Epidermal melanocyte (primary cell): Measurements from ENCODE around the gene LCAT.

Experiments used
- DNase-seq: peaks from one replicate; pipeline ENCODE4 v3.0.0; 2011; ENCODE audit warnings: low spot score; ENCODE audit not compliant: insufficient read length

The LCAT gene

GRCh38 chr16:67914758-67915495, 29.0 kb downstream of the LCAT start:
- DNase-seq, result no peak

- DNase-seq, result no peak
Observed at GRCh38 chr16:67910158-67910557, 33.8 kb downstream of the LCAT start.

- DNase-seq, result no peak
Observed at GRCh38 chr16:67909056-67909742, 34.7 kb downstream of the LCAT start.

- no peak for DNase-seq
Observed at GRCh38 chr16:67907397-67908180, 36.3 kb downstream of the LCAT start.

GRCh38 chr16:67902831-67903230, 41.1 kb downstream of the LCAT start:
- DNase-seq, result no peak

GRCh38 chr16:67901734-67902133, 42.2 kb downstream of the LCAT start:
- no peak for DNase-seq

GRCh38 chr16:67897231-67897630, 46.7 kb downstream of the LCAT start:
- no peak for DNase-seq

- no peak for DNase-seq
Observed at GRCh38 chr16:67893743-67894399, 50.0 kb downstream of the LCAT start.

GRCh38 chr16:67892899-67893742, 50.8 kb downstream of the LCAT start, which contains the start of gene PSKH1:
Gene PSKH1, plus strand, starts transcription at chr16:67893254. Its CDS starts 15,496 bp downstream, at chr16:67908750.
- peak; percentile 100 for DNase-seq

- DNase-seq, result no peak
Observed at GRCh38 chr16:67892375-67892774, 51.5 kb downstream of the LCAT start.
